GM20431 (cell line): ENCODE results near the gene IGSF11.
"Not testable (repeated sequence)": the region's sequence is repeated elsewhere in the genome, so short reads cannot be mapped to it uniquely, and the experiment has no call there.

ENCODE experiments used
- in situ Hi-C: fragments of 300-500 bp; cut with MseI, MboI; formaldehyde crosslinking; loops from one replicate; pipeline ENCODE4 v1.15.0; 2020; ENCODE audit warnings: low sequenced_read_pairs; ENCODE audit not compliant: unreplicated experiment

The IGSF11 gene, protein sequence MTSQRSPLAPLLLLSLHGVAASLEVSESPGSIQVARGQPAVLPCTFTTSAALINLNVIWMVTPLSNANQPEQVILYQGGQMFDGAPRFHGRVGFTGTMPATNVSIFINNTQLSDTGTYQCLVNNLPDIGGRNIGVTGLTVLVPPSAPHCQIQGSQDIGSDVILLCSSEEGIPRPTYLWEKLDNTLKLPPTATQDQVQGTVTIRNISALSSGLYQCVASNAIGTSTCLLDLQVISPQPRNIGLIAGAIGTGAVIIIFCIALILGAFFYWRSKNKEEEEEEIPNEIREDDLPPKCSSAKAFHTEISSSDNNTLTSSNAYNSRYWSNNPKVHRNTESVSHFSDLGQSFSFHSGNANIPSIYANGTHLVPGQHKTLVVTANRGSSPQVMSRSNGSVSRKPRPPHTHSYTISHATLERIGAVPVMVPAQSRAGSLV

GRCh38 chr3:119034256-119035013, at the start of gene IGSF11:
Gene IGSF11, minus strand, starts transcription at chr3:119034846. Its CDS starts 264 bp downstream, at chr3:119034582.
- in situ Hi-C loops, result no loop called here

DNA sequence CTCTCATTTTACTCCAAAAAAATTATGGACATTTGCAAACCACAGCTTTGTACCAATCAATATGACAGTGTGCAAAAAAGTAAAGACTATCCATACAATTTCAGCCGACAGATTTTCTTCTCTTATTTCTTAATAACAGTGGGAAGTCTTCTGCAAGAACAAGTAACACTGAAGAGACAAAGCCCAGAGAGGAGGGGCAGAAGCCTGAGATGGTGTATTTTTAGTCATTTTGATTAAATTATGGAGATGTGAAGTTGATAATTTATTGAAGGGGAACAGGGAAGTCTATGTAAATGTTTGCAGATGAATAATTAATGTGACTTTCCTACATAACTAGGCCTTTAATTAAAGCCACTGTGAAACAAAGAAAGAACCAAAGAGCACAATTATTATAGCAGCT, 45.7 kb upstream of the IGSF11 start:
- in situ Hi-C loops, result loop anchor here (25.0 kb wide), 1 partner anchor 193 kb away; no protein-coding TSS in a partner anchor

DNA sequence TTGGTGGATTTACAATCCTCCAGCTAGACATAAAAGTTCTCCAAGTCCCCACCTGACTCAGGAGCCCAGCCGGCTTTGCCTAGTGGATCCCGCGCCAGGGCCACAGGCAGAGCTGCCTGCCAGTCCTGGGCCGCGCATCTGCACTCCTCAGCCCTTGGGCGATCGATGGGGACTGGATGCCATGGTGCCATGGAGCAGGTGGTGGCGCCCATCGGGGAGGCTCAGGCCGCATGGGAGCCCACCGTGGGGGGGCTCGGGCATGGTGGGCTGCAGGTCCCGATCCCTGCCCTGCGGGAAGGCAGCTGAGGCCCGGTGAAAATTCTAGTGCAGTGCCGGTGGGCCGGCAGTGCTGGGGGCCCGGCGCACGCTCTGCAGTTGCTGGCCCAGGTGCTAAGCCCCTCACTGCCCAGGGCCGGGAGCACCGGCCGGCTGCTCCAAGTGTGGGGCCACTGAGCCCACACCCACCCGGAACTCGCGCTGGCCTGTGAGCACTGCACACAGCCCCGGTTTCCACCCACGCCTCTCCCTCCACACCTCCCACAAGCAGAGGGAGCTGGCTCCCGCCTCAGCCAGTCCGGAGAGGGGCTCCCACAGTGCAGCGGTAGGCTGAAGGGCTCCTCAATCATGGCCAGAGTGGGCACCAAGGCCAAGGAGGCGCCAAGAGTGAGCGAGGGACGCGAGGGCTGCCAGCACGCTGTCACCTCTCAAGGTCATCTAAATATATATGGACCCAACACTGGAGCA, 38.8 kb upstream of the IGSF11 start:
- in situ Hi-C loops, result no loop called here

- in situ Hi-C loops, result not testable (repeated sequence)
Measured at GRCh38 chr3:119072451-119072850, 37.8 kb upstream of the IGSF11 start.

DNA sequence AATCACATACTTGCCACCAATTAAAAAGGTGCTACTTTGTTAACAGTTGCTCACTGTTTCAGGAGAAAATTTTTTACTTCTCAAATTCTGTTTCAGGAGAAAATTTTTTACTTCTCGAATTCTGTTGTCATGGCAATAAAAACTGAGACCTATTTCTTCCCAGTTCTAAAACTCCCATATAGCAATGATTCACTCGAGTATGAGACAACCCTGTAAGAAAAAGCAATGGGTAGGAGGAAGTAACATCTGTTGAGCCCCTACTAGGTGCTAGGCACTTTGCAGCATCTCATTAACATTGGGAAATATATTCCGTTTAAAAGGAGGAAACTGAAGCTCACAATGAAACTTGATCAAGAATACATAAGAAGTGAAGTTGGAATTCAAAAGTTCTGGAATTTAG, 35.1 kb upstream of the IGSF11 start:
- in situ Hi-C loops, result no loop called here

DNA sequence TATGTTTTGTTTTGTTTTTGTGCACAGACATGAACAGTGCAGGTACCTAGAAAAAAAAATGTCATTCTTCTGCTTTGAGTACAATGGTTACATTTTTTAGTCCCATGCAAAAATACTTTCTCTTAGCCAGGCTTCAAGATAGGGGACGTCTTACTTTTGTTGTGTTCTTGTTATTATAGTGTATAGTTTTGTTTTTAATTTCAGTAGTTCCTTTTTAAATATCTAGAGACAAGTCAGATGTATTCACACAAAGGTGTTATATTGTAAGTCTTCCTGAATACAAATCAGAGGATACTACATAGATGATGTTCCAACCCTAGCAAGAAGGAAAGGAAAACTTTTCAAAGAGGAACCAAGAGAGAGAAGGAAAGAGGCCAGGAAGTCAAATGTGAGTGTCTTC, 28.8 kb upstream of the IGSF11 start:
- in situ Hi-C loops, result no loop called here

GRCh38 chr3:119062892-119063291, 28.2 kb upstream of the IGSF11 start:
- in situ Hi-C loops, result no loop called here

GRCh38 chr3:119044593-119044992, 9.9 kb upstream of the IGSF11 start:
- in situ Hi-C loops, result no loop called here

DNA sequence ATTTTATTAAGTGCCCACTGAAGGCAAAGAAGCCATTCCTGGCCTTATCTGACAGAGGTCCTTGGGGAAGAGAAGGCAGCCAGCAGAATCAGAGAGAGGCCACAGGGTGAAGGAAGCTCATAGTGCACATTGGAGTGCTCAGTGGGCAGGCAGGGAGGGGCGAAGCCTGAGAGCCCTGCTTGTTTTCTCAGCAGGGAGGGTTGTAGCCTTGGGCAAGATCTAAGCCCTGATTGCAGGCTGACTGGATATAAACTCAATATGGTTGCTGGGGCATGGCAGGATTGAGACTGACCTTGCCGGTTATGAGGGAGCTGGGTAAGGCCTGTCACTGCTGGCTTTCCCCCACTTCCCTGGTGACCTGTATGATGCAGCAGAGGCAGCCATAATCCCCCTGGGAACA, 7.5 kb upstream of the IGSF11 start:
- in situ Hi-C loops, result no loop called here

DNA sequence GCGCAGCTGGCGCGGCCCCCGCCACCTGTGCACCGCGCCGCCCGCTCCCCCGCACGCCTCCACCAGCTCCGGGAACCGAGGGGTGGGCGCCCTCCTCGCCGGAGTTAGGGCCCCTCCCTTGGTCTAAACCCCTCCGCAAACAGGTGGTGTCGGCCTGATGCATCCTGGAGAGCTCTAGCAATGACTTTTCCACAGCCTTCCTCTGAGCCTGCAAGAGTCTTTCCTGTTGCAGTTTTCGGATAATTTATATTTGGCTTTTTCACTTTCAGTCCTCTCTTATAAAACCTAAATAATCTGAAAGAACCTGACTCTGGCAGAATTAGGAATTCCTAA, 334 bp upstream of the IGSF11 start:
- in situ Hi-C loops, result no loop called here

GRCh38 chr3:119033393-119034255, 1.0 kb downstream of the IGSF11 start:
- in situ Hi-C loops, result no loop called here

GRCh38 chr3:119025171-119025795, 9.4 kb downstream of the IGSF11 start:
- in situ Hi-C loops, result no loop called here

GRCh38 chr3:119019767-119020518, 14.7 kb downstream of the IGSF11 start:
- in situ Hi-C loops, result no loop called here

DNA sequence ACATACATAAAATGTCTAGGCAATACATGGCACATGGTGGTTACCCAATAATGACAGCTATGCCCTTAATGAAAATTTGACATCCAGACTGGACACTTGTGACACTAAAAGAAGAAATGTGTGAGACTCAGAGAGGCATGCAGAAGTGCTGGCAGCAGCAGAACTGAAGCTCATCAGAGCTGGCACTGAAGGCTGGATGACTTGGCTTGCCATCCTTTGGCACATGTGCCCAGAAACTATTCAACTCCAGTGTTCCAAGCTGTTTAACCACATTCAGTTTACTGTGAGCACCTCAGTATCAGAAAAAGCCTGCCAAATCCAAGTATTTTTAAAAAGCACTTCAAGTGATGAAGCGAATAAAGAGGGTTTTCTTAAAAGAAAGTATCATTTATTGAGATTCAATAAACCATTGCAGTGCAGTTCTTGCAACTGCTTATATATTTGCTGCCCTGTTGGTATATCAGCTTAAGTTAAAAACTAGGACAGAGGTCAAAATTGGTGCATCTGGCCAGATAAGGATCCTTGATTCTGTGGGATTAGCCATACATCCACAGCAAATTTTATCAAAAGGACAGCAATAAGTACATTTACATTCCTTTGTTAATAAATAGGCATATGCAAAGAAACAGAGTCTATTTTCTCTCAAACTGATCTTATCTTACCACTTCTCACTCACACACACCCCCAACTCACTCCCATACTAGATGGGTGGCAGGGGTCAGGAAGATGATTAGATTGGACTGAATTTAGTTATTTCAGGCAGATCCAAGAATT, 15.8 kb downstream of the IGSF11 start:
- in situ Hi-C loops, result no loop called here

DNA sequence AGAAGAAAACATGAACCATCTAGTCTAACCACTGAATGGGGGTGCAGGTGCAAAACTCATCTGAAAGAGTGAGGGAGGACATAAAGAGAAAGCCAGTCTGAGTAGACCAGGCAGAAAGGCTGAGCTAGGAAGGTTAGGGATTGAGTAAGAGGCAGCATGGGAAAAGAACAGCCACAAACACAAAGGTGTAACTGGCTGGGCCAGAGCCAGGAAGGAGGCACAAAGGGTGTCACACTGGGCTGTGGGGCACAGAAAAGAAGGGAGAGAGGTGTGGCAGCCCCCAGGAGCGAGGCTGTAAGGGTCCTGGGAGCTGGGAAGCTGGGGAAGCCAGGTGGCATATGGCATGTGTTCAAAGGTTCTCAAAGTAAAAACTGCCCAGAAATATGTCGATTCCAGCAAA, 18.7 kb downstream of the IGSF11 start:
- in situ Hi-C loops, result no loop called here

GRCh38 chr3:119013951-119014350, 20.7 kb downstream of the IGSF11 start:
- in situ Hi-C loops, result no loop called here

DNA sequence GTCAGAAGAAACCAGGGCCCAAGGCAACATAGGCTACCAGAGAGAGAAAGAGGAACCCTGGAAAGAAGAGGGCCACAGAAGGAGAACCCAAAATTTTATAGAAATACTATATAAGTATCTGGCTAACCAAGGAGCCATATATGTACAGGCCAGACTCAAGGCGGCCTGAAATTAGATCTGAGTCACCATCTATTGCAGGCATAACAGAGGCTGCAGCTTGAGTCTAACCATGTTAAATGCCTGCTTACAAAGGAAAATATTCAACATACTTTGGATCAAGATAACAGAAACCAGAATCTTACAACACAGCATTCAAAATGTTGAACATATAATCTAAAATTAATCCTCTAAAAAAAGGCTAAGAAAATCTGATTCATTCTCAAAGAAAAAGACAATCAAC, 23.1 kb downstream of the IGSF11 start:
- in situ Hi-C loops, result no loop called here

GRCh38 chr3:118997190-118997589, 37.5 kb downstream of the IGSF11 start:
- in situ Hi-C loops, result no loop called here
